HepG2 (cell line): Measurements from ENCODE around the gene CAV3. TPM values are rescaled to one million over a fixed set of nuclear protein-coding genes. Genes with fewer than 3 reads are reported as not detected.

ENCODE experiments used
- ATAC-seq: fragments of 200-7000 bp; cut with Tn5 transposase; 3 replicates; pipeline ENCODE4 v1.9.1; 2020; ENCODE audit warnings: mild to moderate bottlenecking, moderate library complexity
- BruUV-seq: library from RNA; stranded (reverse); fragments of 400-500 nt; replicated peaks from 2 replicates; lab custom pipeline; 2021; lab: Mats Ljungman, UMichigan
- CTCF ChIA-PET: fragments of 300-600 bp; formaldehyde crosslinking; extraction: SDS; loops from one replicate; lab custom pipeline; 2021; ENCODE audit warnings: low total read pairs, inconsistent platforms, low intra/inter-chr PET ratio; lab: Yijun Ruan, JAX
- POLR2A ChIA-PET: fragments of 350-600 bp; sonication (Branson Sonifier 250); formaldehyde crosslinking; loops from one replicate; lab custom pipeline; 2020; ENCODE audit warnings: antibody characterized with exemption, inconsistent platforms; lab: Yijun Ruan, JAX
- DNase-seq: peaks from one replicate; pipeline ENCODE4 v3.0.0-alpha.2; 2015; ENCODE audit warnings: low spot score
- FAIRE-seq: peaks from 3 replicates; lab custom pipeline; 2011; peaks lifted over from hg19 to GRCh38; lab: Jason Lieb, UNC
- H2AFZ ChIP-seq: one replicate; pipeline ENCODE4 v1.6.1; 2011; ENCODE audit warnings: low read length, inconsistent platforms
- H3K27ac ChIP-seq: fragments of 300-600 bp; 3 replicates; pipeline ENCODE4 v1.8.0; 2011; ENCODE audit warnings: mixed run types, mild to moderate bottlenecking, mixed read lengths, low read length, inconsistent platforms; ENCODE audit not compliant: insufficient read depth; ENCODE audit errors: extremely low read length
- H3K27me3 ChIP-seq, 2 experiments: fragments of 200-600 bp in 1 of 2; 2 replicates in 1 of 2; 3 replicates in 1 of 2; pipeline versions ENCODE4 v1.6.0 to v1.8.0; 2011; ENCODE audit warnings: low read length in 2 of 2, mild to moderate bottlenecking in 2 of 2, moderate library complexity in 2 of 2, inconsistent platforms in 1 of 2; ENCODE audit not compliant: insufficient read depth in 2 of 2, control insufficient read depth in 1 of 2
- H3K36me3 ChIP-seq, 2 experiments: fragments of 200-600 bp in 1 of 2; replicated peaks in 1 of 2; 2 replicates in 1 of 2; 3 replicates in 1 of 2; pipeline versions ENCODE4 v1.5.1 to v1.8.0; 2011; ENCODE audit warnings: low read length in 2 of 2, inconsistent platforms in 1 of 2; ENCODE audit not compliant: insufficient read depth in 2 of 2, control insufficient read depth in 1 of 2
- H3K4me1 ChIP-seq: 2 replicates; pipeline ENCODE4 v1.5.1; 2012; ENCODE audit warnings: low read length, inconsistent platforms; ENCODE audit not compliant: insufficient read depth
- H3K4me2 ChIP-seq: 2 replicates; pipeline ENCODE4 v1.6.0; 2011; ENCODE audit warnings: low read depth, low read length, inconsistent platforms
- H3K4me3 ChIP-seq, 3 experiments: fragments of 200-600 bp in 1 of 3; sonication (generic), shearing (Covaris generic) in 1 of 3; replicated peaks in 1 of 3; 2 replicates each; pipeline ENCODE4 v1.5.1; 2011 to 2016; ENCODE audit warnings: low read length in 3 of 3, inconsistent platforms in 2 of 3, low read depth in 2 of 3, mild to moderate bottlenecking in 2 of 3, control low read depth in 1 of 3, mixed read lengths in 1 of 3; ENCODE audit not compliant: insufficient read depth in 1 of 3
- H3K79me2 ChIP-seq: one replicate; pipeline ENCODE4 v1.6.1; 2011; ENCODE audit warnings: low read length, inconsistent platforms; ENCODE audit not compliant: insufficient read depth
- H3K9ac ChIP-seq: 2 replicates; pipeline ENCODE4 v1.6.0; 2011; ENCODE audit warnings: mild to moderate bottlenecking, low read depth, low read length, inconsistent platforms; ENCODE audit not compliant: insufficient read depth
- H3K9me3 ChIP-seq: 2 replicates; pipeline ENCODE4 v1.5.1; 2012; ENCODE audit warnings: mild to moderate bottlenecking, low read length
- H4K20me1 ChIP-seq: 2 replicates; pipeline ENCODE4 v1.6.0; 2011; ENCODE audit warnings: inconsistent platforms, mild to moderate bottlenecking, low read length, moderate library complexity; ENCODE audit not compliant: insufficient read depth
- FOXJ3 ChIP-seq: sonication (generic); formaldehyde crosslinking; IDR thresholded peaks from 2 replicates; pipeline ENCODE4 v1.4.0; 2020; ENCODE audit warnings: missing genetic modification reagents, mild to moderate bottlenecking, borderline replicate concordance
- SUZ12 ChIP-seq: fragments of 150-350 bp; IDR thresholded peaks from 2 replicates; pipeline ENCODE4 v1.6.1; 2014; ENCODE audit warnings: low read depth, low read length
- USF2 ChIP-seq, 2 experiments: sonication (generic) in 1 of 2; formaldehyde crosslinking in 1 of 2; IDR thresholded peaks; 2 replicates each; pipeline versions ENCODE4 v1.5.1 to v1.6.1; 2011 to 2020; ENCODE audit warnings: borderline replicate concordance in 1 of 2, low read depth in 1 of 2, low read length in 1 of 2, mild to moderate bottlenecking in 1 of 2, missing genetic modification reagents in 1 of 2, moderate library complexity in 1 of 2
- WIZ ChIP-seq: sonication (generic); formaldehyde crosslinking; IDR thresholded peaks from 2 replicates; pipeline ENCODE4 v1.5.1; 2020; ENCODE audit warnings: mild to moderate bottlenecking, missing genetic modification reagents
- ZNF10 ChIP-seq: sonication (generic); formaldehyde crosslinking; IDR thresholded peaks from 2 replicates; pipeline ENCODE4 v1.4.0; 2020; ENCODE audit warnings: mild to moderate bottlenecking, low read depth, missing genetic modification reagents, borderline replicate concordance
- ZNF264 ChIP-seq: sonication (generic); formaldehyde crosslinking; IDR thresholded peaks from 2 replicates; pipeline ENCODE4 v1.4.0; 2020; ENCODE audit warnings: missing genetic modification reagents
- ZNF281 ChIP-seq: sonication (generic); formaldehyde crosslinking; IDR thresholded peaks from 2 replicates; pipeline ENCODE4 v1.4.0; 2020; ENCODE audit warnings: missing genetic modification reagents, borderline replicate concordance
- ZNF724P ChIP-seq: sonication (generic); formaldehyde crosslinking; IDR thresholded peaks from 2 replicates; pipeline ENCODE4 v1.8.0; 2022; ENCODE audit warnings: missing genetic modification reagents, borderline replicate concordance
- WGBS: methylation state at CpG from one replicate; pipeline ENCODE4 v1.1.6; 2017; ENCODE audit warnings: low lambda C conversion rate; 5-methylcytosine and 5-hydroxymethylcytosine counted together
- in situ Hi-C: cut with HindIII; loops from 2 replicates; pipeline ENCODE4 v1.10.0; 2017; ENCODE audit warnings: low pct_unique_long_range_greater_than_20kb; ENCODE audit not compliant: extremely low pct_ligation_motif_present
- intact Hi-C: fragments of 100-400 bp; cut with micrococcal nuclease; formaldehyde crosslinking; loops from one replicate; pipeline ENCODE4 v1.10.0; 2022; ENCODE audit not compliant: unreplicated experiment
- polyA plus RNA-seq, 8 experiments: library from polyadenylated mRNA; depleted of rRNA in 3 of 8; stranded (reverse) in 7 of 8; unstranded in 1 of 8; fragments of >200 nt; fragmentation: Illumina TruSeq in 4 of 8; extraction: Trizol in 4 of 8; gene quantifications; 2 replicates each; pipeline versions ENCODE4 v1.2.1 to v1.2.3, GENCODE V29; 2011 to 2016; ENCODE audit warnings: low read depth in 4 of 8, missing spikeins in 1 of 8, mixed read lengths in 1 of 8; ENCODE audit not compliant: insufficient read depth in 1 of 8
- total RNA-seq, 5 experiments: library from RNA; depleted of rRNA; stranded (reverse); fragments of >200 nt; fragmentation: Illumina TruSeq; extraction: Trizol; gene quantifications; 2 replicates each; pipeline ENCODE4 v1.2.3, GENCODE V29; 2016; ENCODE audit warnings: low read depth in 1 of 5

Gene CAV3
- total and polyA plus RNA-seq, 2 of the 13 experiments (the other 11 are each of a cell fraction or from before 2014, with no cell fraction given) = not detected

- WGBS = 59% methylated on average over 3 of the region's 3 CpGs
- H3K9me3 ChIP-seq = no peaks in the 10 kb centered on the region
- no TSS peak for BruUV-seq
- DNase-seq (no peak), ATAC-seq (no peak), FAIRE-seq (no peak)
- CTCF ChIA-PET = no interaction called here
- H2AFZ ChIP-seq = no peak overlapping the region
- intact Hi-C loops (no loop called here), in situ Hi-C loops (no loop called here)
- POLR2A ChIA-PET = no interaction called here
- no peaks in the 10 kb centered on the region for H4K20me1 ChIP-seq
- H3K27ac ChIP-seq = no peak overlapping the region
- H3K4me3 ChIP-seq = no peak overlapping the region
- no peaks in the 10 kb centered on the region for H3K36me3 ChIP-seq
- H3K27me3 ChIP-seq = peaks cover 5 to 47% of the 10 kb centered on the region in 2 experiments
- no peaks in the 10 kb centered on the region for H3K79me2 ChIP-seq
- no peak for TF ChIP-seq USF2 (IDR thresholded peaks at IDR 0.05; ENCODE audit: low read depth, low read length)
- no peak for TF ChIP-seq USF2 (CRISPR knock-in tag; IDR thresholded peaks at IDR 0.05; ENCODE audit: borderline replicate concordance)
- TF ChIP-seq WIZ (CRISPR knock-in tag) = no peak
- no peak for TF ChIP-seq ZNF10 (CRISPR knock-in tag)
- TF ChIP-seq ZNF264 (CRISPR knock-in tag) = no peak
- no peak for TF ChIP-seq ZNF724P (CRISPR knock-in tag)
- no peak for TF ChIP-seq FOXJ3 (CRISPR knock-in tag)
- no peak overlapping the region for H3K4me2 ChIP-seq
- H3K4me1 ChIP-seq = peaks cover 4% of the 10 kb centered on the region
- H3K9ac ChIP-seq = no peak overlapping the region
Measured at GRCh38 chr3:8729479-8729878, 4.1 kb upstream of the CAV3 start.

GRCh38 chr3:8730656-8731055 lies 2.9 kb upstream of the CAV3 start:
- 47% methylated on average over 3 of the region's 3 CpGs for WGBS
- ATAC-seq (no peak), FAIRE-seq (no peak), DNase-seq (no peak)
- Histone ChIP-seq H3K27me3 (peaks cover 5 to 56% of the 10 kb centered on the region in 2 experiments), H3K36me3 (no peaks in the 10 kb centered on the region), H3K4me3 (no peak overlapping the region), H3K9ac (no peak overlapping the region), H2AFZ (no peak overlapping the region), H3K9me3 (no peaks in the 10 kb centered on the region), H3K4me2 (no peak overlapping the region), H3K4me1 (no peaks in the 10 kb centered on the region), H4K20me1 (no peaks in the 10 kb centered on the region), H3K79me2 (no peaks in the 10 kb centered on the region), H3K27ac (no peak overlapping the region)
- no TSS peak for BruUV-seq
- in situ Hi-C loops = no loop called here
- ChIA-PET CTCF (no interaction called here), POLR2A (no interaction called here)
- TF ChIP-seq SUZ12 (no peak), ZNF281 (no peak)
- intact Hi-C loops = no loop called here
